ENCODE measurements around the gene MYO5C.
"Not testable (repeated sequence)": the region's sequence is repeated elsewhere in the genome, so short reads cannot be mapped to it uniquely, and the experiment has no call there.

MYO5C gene

GRCh38 chr15:52171386-52171785 is 124.2 kb downstream of the MYO5C start:
- TF ChIP-seq MAX (IDR thresholded peaks at IDR 0.05; ENCODE audit: low read depth, low read length), result peak; percentile 56
- TF ChIP-seq POLR2A (IDR thresholded peaks at IDR 0.05; ENCODE audit: extremely low read depth, insufficient read length), result no peak
- H3K4me3 ChIP-seq (ENCODE audit: low read depth, low read length), result no peak overlapping the region
- DNase-seq (ENCODE audit: low read depth), result peak; percentile 26

DNA sequence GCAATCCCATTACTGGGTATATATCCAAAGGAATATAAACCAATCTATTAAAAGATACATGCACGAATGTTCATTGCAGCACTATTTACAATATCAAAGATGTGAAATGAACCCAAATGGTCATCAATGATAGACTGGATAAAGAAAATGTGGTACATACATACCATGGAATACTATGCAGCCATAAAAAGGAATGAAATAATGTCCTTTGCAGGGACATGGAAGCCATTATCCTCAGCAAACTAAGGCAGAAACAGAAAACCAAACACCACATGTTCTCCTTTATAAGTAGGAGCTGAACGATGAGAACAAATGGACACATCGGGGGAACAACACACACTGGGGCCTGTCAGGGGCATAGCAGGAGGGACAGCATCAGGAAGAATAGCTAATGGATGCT is 125.4 kb downstream of the MYO5C start:
- H3K4me3 ChIP-seq (ENCODE audit: low read depth, low read length); DNase-seq (ENCODE audit: low read depth): not testable (repeated sequence)

- H3K4me3 ChIP-seq (ENCODE audit: low read depth, low read length); DNase-seq (ENCODE audit: low read depth): not testable (repeated sequence)
These were observed 130.0 kb downstream of the MYO5C start for GRCh38 chr15:52165494-52166131.

- peak; percentile 33 for DNase-seq (ENCODE audit: low read depth)
- TF ChIP-seq POLR2A (IDR thresholded peaks at IDR 0.05; ENCODE audit: extremely low read depth, insufficient read length) (no peak), MYC (IDR thresholded peaks at IDR 0.05; ENCODE audit: low read depth, low read length) (no peak), MAX (IDR thresholded peaks at IDR 0.05; ENCODE audit: low read depth, low read length) (no peak)
- TF ChIP-seq, protein P1, sequence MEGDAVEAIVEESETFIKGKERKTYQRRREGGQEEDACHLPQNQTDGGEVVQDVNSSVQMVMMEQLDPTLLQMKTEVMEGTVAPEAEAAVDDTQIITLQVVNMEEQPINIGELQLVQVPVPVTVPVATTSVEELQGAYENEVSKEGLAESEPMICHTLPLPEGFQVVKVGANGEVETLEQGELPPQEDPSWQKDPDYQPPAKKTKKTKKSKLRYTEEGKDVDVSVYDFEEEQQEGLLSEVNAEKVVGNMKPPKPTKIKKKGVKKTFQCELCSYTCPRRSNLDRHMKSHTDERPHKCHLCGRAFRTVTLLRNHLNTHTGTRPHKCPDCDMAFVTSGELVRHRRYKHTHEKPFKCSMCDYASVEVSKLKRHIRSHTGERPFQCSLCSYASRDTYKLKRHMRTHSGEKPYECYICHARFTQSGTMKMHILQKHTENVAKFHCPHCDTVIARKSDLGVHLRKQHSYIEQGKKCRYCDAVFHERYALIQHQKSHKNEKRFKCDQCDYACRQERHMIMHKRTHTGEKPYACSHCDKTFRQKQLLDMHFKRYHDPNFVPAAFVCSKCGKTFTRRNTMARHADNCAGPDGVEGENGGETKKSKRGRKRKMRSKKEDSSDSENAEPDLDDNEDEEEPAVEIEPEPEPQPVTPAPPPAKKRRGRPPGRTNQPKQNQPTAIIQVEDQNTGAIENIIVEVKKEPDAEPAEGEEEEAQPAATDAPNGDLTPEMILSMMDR (IDR thresholded peaks at IDR 0.05; ENCODE audit: low read depth, low read length), result no peak
- H3K4me3 ChIP-seq (ENCODE audit: low read depth, low read length), result no peak overlapping the region
These were observed 130.9 kb downstream of the MYO5C start for GRCh38 chr15:52164631-52165265.

GRCh38 chr15:52163321-52164190 is 132.0 kb downstream of the MYO5C start:
- peak; percentile 30 for DNase-seq (ENCODE audit: low read depth)
- no peak overlapping the region for H3K4me3 ChIP-seq (ENCODE audit: low read depth, low read length)

GRCh38 chr15:52162876-52163275 is 132.7 kb downstream of the MYO5C start:
- no peak for DNase-seq (ENCODE audit: low read depth)
- H3K4me3 ChIP-seq (ENCODE audit: low read depth, low read length), result no peak overlapping the region
- TF ChIP-seq, protein P1 (IDR thresholded peaks at IDR 0.05; ENCODE audit: low read depth, low read length), result no peak
- TF ChIP-seq MAX (IDR thresholded peaks at IDR 0.05; ENCODE audit: low read depth, low read length), result no peak
- no peak for TF ChIP-seq POLR2A (IDR thresholded peaks at IDR 0.05; ENCODE audit: extremely low read depth, insufficient read length)
- TF ChIP-seq MYC (IDR thresholded peaks at IDR 0.05; ENCODE audit: low read depth, low read length), result no peak

More at GRCh38 chr15:52163321-52164190, 132.0 kb downstream of the MYO5C start:
- TF ChIP-seq, protein P1 (IDR thresholded peaks at IDR 0.05; ENCODE audit: low read depth, low read length), result peak; percentile 13
- no peak for TF ChIP-seq POLR2A (IDR thresholded peaks at IDR 0.05; ENCODE audit: extremely low read depth, insufficient read length)

GRCh38 chr15:52162260-52162659 is 133.3 kb downstream of the MYO5C start:
- no peak overlapping the region for H3K4me3 ChIP-seq (ENCODE audit: low read depth, low read length)
- TF ChIP-seq, protein P1 (IDR thresholded peaks at IDR 0.05; ENCODE audit: low read depth, low read length), result no peak
- TF ChIP-seq MYC (IDR thresholded peaks at IDR 0.05; ENCODE audit: low read depth, low read length), result no peak
- TF ChIP-seq MAX (IDR thresholded peaks at IDR 0.05; ENCODE audit: low read depth, low read length), result no peak
- TF ChIP-seq POLR2A (IDR thresholded peaks at IDR 0.05; ENCODE audit: extremely low read depth, insufficient read length), result no peak
- no peak for DNase-seq (ENCODE audit: low read depth)

Measured in NB4 (cell line).